Epithelial cell of esophagus (primary cell): Measurements from ENCODE around the gene PCIF1.

ENCODE experiments used
- DNase-seq: peaks from one replicate; pipeline ENCODE4 v3.0.0; 2010; ENCODE audit warnings: low read depth
- H3K4me3 ChIP-seq: 2 replicates; pipeline ENCODE4 v1.5.1; 2011; ENCODE audit warnings: mild to moderate bottlenecking, low read length, control low read depth
- CTCF ChIP-seq: IDR thresholded peaks from 2 replicates; pipeline ENCODE4 v1.5.1; 2011; ENCODE audit warnings: low read depth, mild to moderate bottlenecking, low read length, control low read depth, inconsistent platforms; ENCODE audit not compliant: insufficient read depth; ENCODE audit errors: missing control alignments

PCIF1 gene

GRCh38 chr20:45967551-45968080 is 33.1 kb downstream of the PCIF1 start:
- no peak for TF ChIP-seq CTCF
- no peak overlapping the region for H3K4me3 ChIP-seq
- DNase-seq, result no peak

GRCh38 chr20:45968081-45968671 is 33.7 kb downstream of the PCIF1 start:
- no peak for DNase-seq
- no peak overlapping the region for H3K4me3 ChIP-seq
- no peak for TF ChIP-seq CTCF

GRCh38 chr20:45968801-45969711 is 34.6 kb downstream of the PCIF1 start:
- TF ChIP-seq CTCF, result no peak
- no peak for DNase-seq
- no peak overlapping the region for H3K4me3 ChIP-seq

GRCh38 chr20:45969712-45970634 is 35.5 kb downstream of the PCIF1 start:
- H3K4me3 ChIP-seq, result peak overlapping the region; percentile 98
- peak; percentile 77 for DNase-seq

GRCh38 chr20:45970646-45971424 is 36.4 kb downstream of the PCIF1 start:
- peak; percentile 20 for DNase-seq
- TF ChIP-seq CTCF, result no peak
- peak overlapping the region; percentile 98 for H3K4me3 ChIP-seq

More at GRCh38 chr20:45969712-45970634, 35.5 kb downstream of the PCIF1 start:
- TF ChIP-seq CTCF, result peak; percentile 78

- H3K4me3 ChIP-seq, result peak overlapping the region; percentile 98
- no peak for TF ChIP-seq CTCF
- DNase-seq, result no peak
Measured at GRCh38 chr20:45971425-45971674, 36.9 kb downstream of the PCIF1 start.
